IMR-90 (cell line): Measurements from ENCODE around the gene CYP24A1. TPM values are rescaled to one million over a fixed set of nuclear protein-coding genes. Genes with fewer than 3 reads are reported as not detected.

Source experiments
- ATAC-seq: fragments of 200-7000 bp; cut with Tn5 transposase; 2 replicates; pipeline ENCODE4 v1.9.1; 2020; ENCODE audit warnings: low read depth, mild to moderate bottlenecking, moderate library complexity
- BruUV-seq: library from RNA; stranded (reverse); fragments of 400-500 nt; replicated peaks from 2 replicates; lab custom pipeline; 2021; lab: Mats Ljungman, UMichigan
- CTCF ChIA-PET: fragments of 300-600 bp; formaldehyde crosslinking; extraction: SDS; loops from one replicate; lab custom pipeline; 2021; ENCODE audit warnings: antibody characterized with exemption; lab: Yijun Ruan, JAX
- POLR2A ChIA-PET: fragments of 300-600 bp; sonication (Branson Sonifier 250); formaldehyde crosslinking; loops from one replicate; lab custom pipeline; 2022; ENCODE audit warnings: antibody characterized with exemption; ENCODE audit not compliant: unreplicated experiment; lab: Charles Lee
- DNase-seq: peaks from one replicate; pipeline ENCODE4 v3.0.0; 2013
- H2AFZ ChIP-seq: replicated peaks from 2 replicates; pipeline ENCODE3; 2013; ENCODE audit warnings: low read length, mild to moderate bottlenecking; ENCODE audit not compliant: poor library complexity
- H2AK5ac ChIP-seq: 2 replicates; pipeline ENCODE4 v1.6.1; 2013; ENCODE audit warnings: low read depth, low read length, inconsistent platforms
- H2AK9ac ChIP-seq: replicated peaks from 2 replicates; pipeline ENCODE3; 2013; ENCODE audit warnings: mild to moderate bottlenecking, low read depth, low read length, moderate library complexity; ENCODE audit not compliant: poor library complexity
- H2BK120ac ChIP-seq: 2 replicates; pipeline ENCODE4 v1.6.1; 2013; ENCODE audit warnings: low read depth, low read length, inconsistent platforms
- H2BK15ac ChIP-seq: 3 replicates; pipeline ENCODE4 v1.6.1; 2013; ENCODE audit warnings: low read depth, low read length, inconsistent platforms
- H2BK20ac ChIP-seq: 2 replicates; pipeline ENCODE4 v1.6.1; 2013; ENCODE audit warnings: low read depth, mild to moderate bottlenecking, inconsistent platforms, low read length, moderate library complexity
- H2BK5ac ChIP-seq: 2 replicates; pipeline ENCODE4 v1.6.1; 2013; ENCODE audit warnings: mild to moderate bottlenecking, low read depth, low read length, inconsistent platforms; ENCODE audit not compliant: poor library complexity, severe bottlenecking
- H3K14ac ChIP-seq: replicated peaks from 2 replicates; pipeline ENCODE4 v1.6.1; 2013; ENCODE audit warnings: low read depth, low read length, inconsistent platforms
- H3K18ac ChIP-seq: 2 replicates; pipeline ENCODE4 v1.6.1; 2013; ENCODE audit warnings: low read depth, low read length, control low read depth
- H3K23ac ChIP-seq: 2 replicates; pipeline ENCODE4 v1.6.1; 2013; ENCODE audit warnings: low read depth, low read length, inconsistent platforms
- H3K27ac ChIP-seq: 2 replicates; pipeline ENCODE4 v1.5.1; 2013; ENCODE audit warnings: mild to moderate bottlenecking, control low read depth, low read length; ENCODE audit not compliant: insufficient read depth
- H3K27me3 ChIP-seq: 2 replicates; pipeline ENCODE4 v1.6.1; 2013; ENCODE audit warnings: low read length; ENCODE audit not compliant: control insufficient read depth, insufficient read depth
- H3K36me3 ChIP-seq: 2 replicates; pipeline ENCODE4 v1.6.1; 2013; ENCODE audit warnings: low read length, mixed read lengths; ENCODE audit not compliant: control insufficient read depth, insufficient read depth
- H3K4ac ChIP-seq: 2 replicates; pipeline ENCODE4 v1.6.1; 2013; ENCODE audit warnings: low read depth, low read length, inconsistent platforms
- H3K4me1 ChIP-seq: 2 replicates; pipeline ENCODE4 v1.6.1; 2013; ENCODE audit warnings: low read length, mixed read lengths; ENCODE audit not compliant: control insufficient read depth, insufficient read depth
- H3K4me2 ChIP-seq: 2 replicates; pipeline ENCODE4 v1.6.1; 2013; ENCODE audit warnings: low read depth, mild to moderate bottlenecking, control low read depth, low read length, moderate library complexity
- H3K4me3 ChIP-seq: 2 replicates; pipeline ENCODE4 v1.5.1; 2013; ENCODE audit warnings: low read depth, mild to moderate bottlenecking, control low read depth, low read length, moderate library complexity; ENCODE audit not compliant: insufficient read depth
- H3K56ac ChIP-seq: 2 replicates; pipeline ENCODE4 v1.6.1; 2013; ENCODE audit warnings: low read length, inconsistent platforms; ENCODE audit not compliant: insufficient read depth; ENCODE audit errors: extremely low read depth
- H3K79me1 ChIP-seq, 2 experiments: 2 replicates each; pipeline ENCODE4 v1.6.1; 2013; ENCODE audit warnings: low read length in 2 of 2, inconsistent platforms in 1 of 2, low read depth in 1 of 2
- H3K9ac ChIP-seq: 2 replicates; pipeline ENCODE4 v1.6.1; 2013; ENCODE audit warnings: low read depth, low read length, control low read depth
- H3K9me1 ChIP-seq: 2 replicates; pipeline ENCODE4 v1.6.1; 2013; ENCODE audit warnings: low read length, inconsistent platforms; ENCODE audit not compliant: insufficient read depth
- H3K9me3 ChIP-seq: 2 replicates; pipeline ENCODE4 v1.6.1; 2013; ENCODE audit warnings: low read length; ENCODE audit not compliant: control insufficient read depth, insufficient read depth
- H4K20me1 ChIP-seq: 2 replicates; pipeline ENCODE4 v1.6.1; 2013; ENCODE audit warnings: low read length, inconsistent platforms; ENCODE audit not compliant: insufficient read depth
- H4K5ac ChIP-seq: 2 replicates; pipeline ENCODE4 v1.6.1; 2013; ENCODE audit warnings: mild to moderate bottlenecking, low read depth, low read length, control low read depth
- H4K8ac ChIP-seq, 2 experiments: 2 replicates each; pipeline ENCODE4 v1.6.1; 2013; ENCODE audit warnings: low read depth in 2 of 2, low read length in 2 of 2, control low read depth in 1 of 2, inconsistent platforms in 1 of 2
- H4K91ac ChIP-seq: 2 replicates; pipeline ENCODE4 v1.6.1; 2013; ENCODE audit warnings: low read depth, low read length, inconsistent platforms; ENCODE audit not compliant: insufficient read depth
- CEBPB ChIP-seq: IDR thresholded peaks from 2 replicates; pipeline ENCODE4 v1.6.1; 2012; ENCODE audit warnings: low read depth, low read length, improper control_type of control experiment
- CHD1 ChIP-seq: IDR thresholded peaks from 2 replicates; pipeline ENCODE4 v1.6.1; 2012; ENCODE audit warnings: low read depth, low read length, improper control_type of control experiment
- ELK1 ChIP-seq: fragments of 150-350 bp; IDR thresholded peaks from 2 replicates; pipeline ENCODE4 v1.6.1; 2016; ENCODE audit warnings: low read depth, mild to moderate bottlenecking, low read length, moderate library complexity, borderline replicate concordance
- FOS ChIP-seq: fragments of 150-350 bp; IDR thresholded peaks from 2 replicates; pipeline ENCODE4 v1.6.1; 2016; ENCODE audit warnings: low read depth, low read length
- MAFK ChIP-seq: IDR thresholded peaks from 2 replicates; pipeline ENCODE4 v1.6.1; 2012; ENCODE audit warnings: low read depth, low read length, improper control_type of control experiment
- MAZ ChIP-seq: IDR thresholded peaks from 2 replicates; pipeline ENCODE4 v1.6.1; 2012; ENCODE audit warnings: low read depth, mild to moderate bottlenecking, low read length, improper control_type of control experiment, moderate library complexity, borderline replicate concordance
- MXI1 ChIP-seq: IDR thresholded peaks from 2 replicates; pipeline ENCODE4 v1.6.1; 2012; ENCODE audit warnings: low read depth, mild to moderate bottlenecking, low read length, moderate library complexity, borderline replicate concordance
- NFE2L2 ChIP-seq: fragments of 150-350 bp; IDR thresholded peaks from 2 replicates; pipeline ENCODE4 v1.6.1; 2016; ENCODE audit warnings: low read depth, mild to moderate bottlenecking, low read length
- POLR2A ChIP-seq: IDR thresholded peaks from 2 replicates; pipeline ENCODE4 v1.6.1; 2012; ENCODE audit warnings: mild to moderate bottlenecking, low read depth, low read length
- RAD21 ChIP-seq: IDR thresholded peaks from 2 replicates; pipeline ENCODE4 v1.6.1; 2012; ENCODE audit warnings: low read length, improper control_type of control experiment
- RCOR1 ChIP-seq: IDR thresholded peaks from 2 replicates; pipeline ENCODE4 v1.6.1; 2012; ENCODE audit warnings: mild to moderate bottlenecking, low read length, improper control_type of control experiment; ENCODE audit not compliant: insufficient replicate concordance
- RFX5 ChIP-seq: IDR thresholded peaks from 2 replicates; pipeline ENCODE4 v1.8.0; 2012; ENCODE audit warnings: low read depth, mild to moderate bottlenecking, low read length, moderate library complexity
- SMC3 ChIP-seq: fragments of 150-350 bp; IDR thresholded peaks from 2 replicates; pipeline ENCODE4 v1.6.1; 2016; ENCODE audit warnings: low read depth, mild to moderate bottlenecking, antibody characterized with exemption, low read length, moderate library complexity
- dilution Hi-C: fragments of 300-500 bp; cut with HindIII; formaldehyde crosslinking; loops from one replicate; pipeline ENCODE4 v1.14.3; 2018; ENCODE audit warnings: low sequenced_read_pairs; ENCODE audit not compliant: unreplicated experiment
- in situ Hi-C: fragments of 300-500 bp; cut with MboI; formaldehyde crosslinking; loops from 3 replicates; pipeline ENCODE4 v1.14.3; 2019; ENCODE audit warnings: low sequenced_read_pairs, inconsistent platforms, mixed read lengths
- intact Hi-C: fragments of 100-400 bp; cut with micrococcal nuclease; formaldehyde crosslinking; loops from 2 replicates; pipeline ENCODE4 v1.10.0; 2022
- polyA plus RNA-seq, 3 experiments: library from polyadenylated mRNA; depleted of rRNA; stranded (reverse); fragments of >200 nt; gene quantifications; 2 replicates each; pipeline ENCODE4 v1.2.3, GENCODE V29; 2012; ENCODE audit warnings: low replicate concordance in 1 of 3
- total RNA-seq: library from RNA; depleted of rRNA; stranded (reverse); fragments of >200 nt; gene quantifications from 2 replicates; pipeline ENCODE4 v1.2.3, GENCODE V29; 2012
- TF ChIP-seq, protein P1 (sequence below): conservative IDR thresholded peaks from 2 replicates; pipeline ENCODE4 v1.5.1; 2012; ENCODE audit warnings: mild to moderate bottlenecking, low read depth, low read length, improper control_type of control experiment
- TF ChIP-seq, protein P2 (sequence below): fragments of 150-350 bp; IDR thresholded peaks from 2 replicates; pipeline ENCODE4 v1.6.1; 2017; ENCODE audit warnings: mild to moderate bottlenecking, antibody characterized with exemption, low read length, low read depth

Gene CYP24A1
- total and polyA plus RNA-seq, 2 of the 4 experiments (the other 2 are of a cell fraction): not detected

- Histone ChIP-seq H4K91ac (no peak overlapping the region), H3K18ac (no peak overlapping the region), H3K27me3 (no peaks in the 10 kb centered on the region), H2BK5ac (no peak overlapping the region), H2AK9ac (no peak overlapping the region), H3K4me3 (no peak overlapping the region), H4K20me1 (no peaks in the 10 kb centered on the region), H3K9me1 (no peaks in the 10 kb centered on the region), H3K4ac (no peak overlapping the region), H3K56ac (no peak overlapping the region), H3K4me2 (no peak overlapping the region), H3K79me1 (peaks cover 8 to 13% of the 10 kb centered on the region in 2 experiments), H2BK120ac (no peak overlapping the region), H2BK15ac (no peak overlapping the region), H2AK5ac (no peak overlapping the region), H3K9ac (no peak overlapping the region), H3K4me1 (0 out of 2 replicates have a peak, but pooled peaks cover 3% of the 10 kb centered on the region), H3K9me3 (no peaks in the 10 kb centered on the region), H4K5ac (no peak overlapping the region), H3K36me3 (peaks cover 10% of the 10 kb centered on the region), H2BK20ac (no peak overlapping the region), H3K23ac (no peak overlapping the region), H3K14ac (no peak overlapping the region), H3K27ac (no peak overlapping the region), H4K8ac (no peak overlapping the region), H2AFZ (no peak overlapping the region)
- dilution Hi-C loops (no loop called here), in situ Hi-C loops (no loop called here), intact Hi-C loops (no loop called here)
- ChIA-PET CTCF (interaction anchor here (0.6 to 1.8 kb wide), 5 partner anchors 7 to 430 kb away, joined by 4 to 7 read pairs (median 6); partner anchors contain the start of gene PFDN4), POLR2A (no interaction called here)
- BruUV-seq: no TSS peak
- DNase-seq (no peak), ATAC-seq (no peak)
- no peak for TF ChIP-seq POLR2A
- TF ChIP-seq NFE2L2: no peak
- TF ChIP-seq, protein P1, sequence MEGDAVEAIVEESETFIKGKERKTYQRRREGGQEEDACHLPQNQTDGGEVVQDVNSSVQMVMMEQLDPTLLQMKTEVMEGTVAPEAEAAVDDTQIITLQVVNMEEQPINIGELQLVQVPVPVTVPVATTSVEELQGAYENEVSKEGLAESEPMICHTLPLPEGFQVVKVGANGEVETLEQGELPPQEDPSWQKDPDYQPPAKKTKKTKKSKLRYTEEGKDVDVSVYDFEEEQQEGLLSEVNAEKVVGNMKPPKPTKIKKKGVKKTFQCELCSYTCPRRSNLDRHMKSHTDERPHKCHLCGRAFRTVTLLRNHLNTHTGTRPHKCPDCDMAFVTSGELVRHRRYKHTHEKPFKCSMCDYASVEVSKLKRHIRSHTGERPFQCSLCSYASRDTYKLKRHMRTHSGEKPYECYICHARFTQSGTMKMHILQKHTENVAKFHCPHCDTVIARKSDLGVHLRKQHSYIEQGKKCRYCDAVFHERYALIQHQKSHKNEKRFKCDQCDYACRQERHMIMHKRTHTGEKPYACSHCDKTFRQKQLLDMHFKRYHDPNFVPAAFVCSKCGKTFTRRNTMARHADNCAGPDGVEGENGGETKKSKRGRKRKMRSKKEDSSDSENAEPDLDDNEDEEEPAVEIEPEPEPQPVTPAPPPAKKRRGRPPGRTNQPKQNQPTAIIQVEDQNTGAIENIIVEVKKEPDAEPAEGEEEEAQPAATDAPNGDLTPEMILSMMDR: no peak
- no peak for TF ChIP-seq RFX5
- no peak for TF ChIP-seq CHD1
- TF ChIP-seq ELK1: no peak
- TF ChIP-seq RCOR1: no peak
- no peak for TF ChIP-seq MXI1
- TF ChIP-seq FOS: no peak
- no peak for TF ChIP-seq MAZ
- no peak for TF ChIP-seq SMC3
- TF ChIP-seq RAD21: no peak
- TF ChIP-seq, protein P2, sequence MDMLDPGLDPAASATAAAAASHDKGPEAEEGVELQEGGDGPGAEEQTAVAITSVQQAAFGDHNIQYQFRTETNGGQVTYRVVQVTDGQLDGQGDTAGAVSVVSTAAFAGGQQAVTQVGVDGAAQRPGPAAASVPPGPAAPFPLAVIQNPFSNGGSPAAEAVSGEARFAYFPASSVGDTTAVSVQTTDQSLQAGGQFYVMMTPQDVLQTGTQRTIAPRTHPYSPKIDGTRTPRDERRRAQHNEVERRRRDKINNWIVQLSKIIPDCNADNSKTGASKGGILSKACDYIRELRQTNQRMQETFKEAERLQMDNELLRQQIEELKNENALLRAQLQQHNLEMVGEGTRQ: no peak
- no peak for TF ChIP-seq CEBPB
- no peak for TF ChIP-seq MAFK
Observed at GRCh38 chr20:54218470-54218869, 44.7 kb upstream of the CYP24A1 start.
